GM10248 (cell line): ENCODE measurements around the gene TUBB1.
A peak's percentile ranks its signal among the peaks of the same experiment; 100 is the strongest.

Source experiments
- CTCF ChIA-PET: fragments of 300-600 bp; sonication (Branson Sonifier 250); formaldehyde crosslinking; extraction: SDS; loops from one replicate; lab custom pipeline; 2021; ENCODE audit warnings: antibody characterized with exemption; lab: Yijun Ruan, JAX
- POLR2A ChIA-PET: fragments of 350-650 bp; sonication (Branson Sonifier 250); formaldehyde crosslinking; extraction: SDS; loops from one replicate; lab custom pipeline; 2020; ENCODE audit warnings: antibody characterized with exemption; lab: Yijun Ruan, JAX
- DNase-seq: peaks from one replicate; pipeline ENCODE4 v3.0.0; 2012; ENCODE audit errors: extremely low spot score
- TF ChIP-seq, protein P1 (sequence below): IDR thresholded peaks from 2 replicates; pipeline ENCODE4 v1.5.1; 2012; ENCODE audit warnings: mild to moderate bottlenecking, low read depth; ENCODE audit errors: extremely low read depth, missing control alignments, control extremely low read depth

The TUBB1 gene

DNA sequence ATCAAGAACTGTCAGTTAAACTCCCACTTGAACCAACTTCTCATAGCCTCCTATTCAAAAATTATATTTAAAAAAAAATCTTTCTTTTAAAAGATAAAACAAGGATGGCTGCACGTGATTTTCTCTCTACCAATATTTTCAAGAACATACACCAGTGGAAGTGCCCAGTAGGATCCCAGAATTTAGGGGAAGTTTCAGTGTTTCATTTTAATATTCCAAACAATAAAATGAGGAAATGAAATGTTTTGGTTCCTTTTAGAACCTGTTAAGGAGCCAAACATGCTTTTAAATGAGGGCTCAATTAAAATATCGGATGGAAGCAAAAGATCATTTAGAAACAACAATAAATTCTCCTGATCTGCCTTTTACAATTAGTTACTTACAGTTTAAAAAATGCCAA lies 49.8 kb downstream of the TUBB1 start:
- TF ChIP-seq, protein P1, sequence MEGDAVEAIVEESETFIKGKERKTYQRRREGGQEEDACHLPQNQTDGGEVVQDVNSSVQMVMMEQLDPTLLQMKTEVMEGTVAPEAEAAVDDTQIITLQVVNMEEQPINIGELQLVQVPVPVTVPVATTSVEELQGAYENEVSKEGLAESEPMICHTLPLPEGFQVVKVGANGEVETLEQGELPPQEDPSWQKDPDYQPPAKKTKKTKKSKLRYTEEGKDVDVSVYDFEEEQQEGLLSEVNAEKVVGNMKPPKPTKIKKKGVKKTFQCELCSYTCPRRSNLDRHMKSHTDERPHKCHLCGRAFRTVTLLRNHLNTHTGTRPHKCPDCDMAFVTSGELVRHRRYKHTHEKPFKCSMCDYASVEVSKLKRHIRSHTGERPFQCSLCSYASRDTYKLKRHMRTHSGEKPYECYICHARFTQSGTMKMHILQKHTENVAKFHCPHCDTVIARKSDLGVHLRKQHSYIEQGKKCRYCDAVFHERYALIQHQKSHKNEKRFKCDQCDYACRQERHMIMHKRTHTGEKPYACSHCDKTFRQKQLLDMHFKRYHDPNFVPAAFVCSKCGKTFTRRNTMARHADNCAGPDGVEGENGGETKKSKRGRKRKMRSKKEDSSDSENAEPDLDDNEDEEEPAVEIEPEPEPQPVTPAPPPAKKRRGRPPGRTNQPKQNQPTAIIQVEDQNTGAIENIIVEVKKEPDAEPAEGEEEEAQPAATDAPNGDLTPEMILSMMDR: no peak
- ChIA-PET POLR2A (no interaction called here), CTCF (no interaction called here)
- no peak for DNase-seq

DNA sequence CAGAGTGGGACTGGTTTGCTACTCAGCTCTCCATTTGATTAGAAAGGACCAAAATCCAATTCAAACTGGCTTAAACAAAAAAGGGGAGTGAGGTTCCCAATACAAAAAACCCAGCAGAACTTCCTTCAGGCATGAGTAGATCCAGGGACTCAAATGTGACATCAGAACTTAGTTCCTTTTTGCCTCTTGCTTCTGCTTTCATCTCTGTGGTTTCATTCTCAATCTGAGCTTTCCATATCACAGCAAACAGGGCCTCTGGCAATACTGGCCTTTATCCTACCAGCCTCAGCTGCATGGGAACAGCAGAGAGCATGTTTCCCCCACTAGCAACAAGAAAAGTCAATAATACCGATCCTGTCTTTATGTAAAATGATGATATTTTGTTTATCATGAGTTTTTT lies 52.0 kb downstream of the TUBB1 start:
- TF ChIP-seq, protein P1: no peak
- CTCF ChIA-PET: interaction anchor here (2.4 kb wide), 1 partner anchor 17 kb away, joined by 10 read pairs; no protein-coding TSS in a partner anchor
- DNase-seq: peak; percentile 35
- POLR2A ChIA-PET: no interaction called here

DNA sequence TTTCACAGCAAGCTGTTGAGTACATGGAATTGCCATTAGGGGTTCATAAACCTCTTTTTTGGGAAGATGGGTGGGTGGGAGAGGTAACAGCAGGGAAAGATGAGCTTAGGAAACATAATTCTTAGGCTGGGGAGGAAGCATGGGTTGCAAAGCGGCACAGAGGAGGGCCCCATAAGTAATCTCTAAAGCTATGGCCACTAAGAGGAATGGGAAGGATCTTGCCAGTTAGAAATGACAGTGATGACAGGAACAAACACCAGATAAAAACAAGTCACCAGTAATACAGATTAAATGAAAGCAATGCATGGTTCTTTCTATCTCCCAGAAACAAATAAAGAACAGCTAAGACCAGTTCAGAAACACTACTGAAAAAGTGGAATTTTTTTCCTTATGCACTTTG lies 54.4 kb downstream of the TUBB1 start:
- POLR2A ChIA-PET: no interaction called here
- TF ChIP-seq, protein P1: no peak
- CTCF ChIA-PET: interaction anchor here (0.9 to 2.6 kb wide), 5 partner anchors 9 to 423 kb away, joined by 3 to 10 read pairs (median 3); partner anchors contain the start of gene STX16
- DNase-seq: no peak

DNA sequence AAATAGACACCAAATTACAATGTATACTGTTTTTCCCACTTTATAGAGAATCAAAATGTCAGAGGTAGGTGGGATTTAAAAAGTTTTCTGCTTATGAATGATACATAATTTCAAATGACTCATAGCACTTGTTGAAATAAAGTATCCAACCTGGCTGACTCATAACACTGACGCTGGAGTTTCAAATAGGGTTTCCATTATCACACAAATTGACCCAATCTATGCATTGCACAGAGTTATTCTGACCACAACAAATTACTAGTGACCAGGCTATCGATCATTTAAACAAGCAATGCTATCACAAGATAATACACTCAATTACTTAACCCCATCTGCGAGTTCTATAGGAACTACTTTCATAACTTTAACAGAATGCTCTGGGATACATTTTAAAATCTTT lies 55.2 kb downstream of the TUBB1 start:
- ChIA-PET CTCF (interaction anchor here (2.6 kb wide), 1 partner anchor 13 kb away, joined by 10 read pairs; no protein-coding TSS in a partner anchor), POLR2A (no interaction called here)
- TF ChIP-seq, protein P1: no peak
- DNase-seq: no peak

DNA sequence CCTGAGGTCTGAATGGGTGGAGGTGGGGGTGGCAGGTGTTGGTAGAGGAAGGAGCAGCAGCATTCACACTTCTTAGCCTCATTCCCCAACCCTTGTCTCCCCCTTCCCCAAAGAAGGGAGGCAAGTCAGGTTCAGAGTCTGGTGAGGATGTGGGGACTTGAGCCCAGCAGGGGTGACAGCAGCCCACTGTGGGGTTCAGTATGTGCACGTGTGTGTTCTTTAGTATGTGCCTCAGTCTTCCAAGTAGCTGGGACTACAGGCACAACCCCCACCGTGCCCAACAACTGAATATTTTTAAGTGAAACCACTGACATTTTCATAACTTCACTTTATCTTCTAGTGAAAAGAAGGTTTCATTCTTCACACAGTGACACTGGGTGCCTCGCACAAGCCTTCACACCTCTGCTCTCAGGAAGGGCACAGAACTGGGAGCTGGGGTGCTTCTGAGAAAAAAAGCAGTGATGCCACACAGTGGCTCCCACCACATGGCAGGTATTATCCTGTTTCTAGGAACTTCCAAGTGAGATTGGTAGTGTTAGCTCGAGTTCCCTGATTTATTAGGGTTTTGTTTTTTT lies 56.8 kb downstream of the TUBB1 start:
- TF ChIP-seq, protein P1: no peak
- ChIA-PET CTCF (interaction anchor here (1.4 kb wide), 1 partner anchor 12 kb away, joined by 5 read pairs; no protein-coding TSS in a partner anchor), POLR2A (no interaction called here)
- no peak for DNase-seq
